Stimulated activated CD4-positive, alpha-beta T cell treated with anti-CD3 and anti-CD28 coated beads, Interleukin-4, amount 100 ng/mL, for 48 hours (primary cell): ENCODE data around the gene RGS5.

Source experiments
- DNase-seq, 2 donors: peaks; one replicate each; pipeline ENCODE4 v3.0.0-alpha.2; 2020; ENCODE audit warnings: low read depth in 2 of 2

RGS5 gene

DNA sequence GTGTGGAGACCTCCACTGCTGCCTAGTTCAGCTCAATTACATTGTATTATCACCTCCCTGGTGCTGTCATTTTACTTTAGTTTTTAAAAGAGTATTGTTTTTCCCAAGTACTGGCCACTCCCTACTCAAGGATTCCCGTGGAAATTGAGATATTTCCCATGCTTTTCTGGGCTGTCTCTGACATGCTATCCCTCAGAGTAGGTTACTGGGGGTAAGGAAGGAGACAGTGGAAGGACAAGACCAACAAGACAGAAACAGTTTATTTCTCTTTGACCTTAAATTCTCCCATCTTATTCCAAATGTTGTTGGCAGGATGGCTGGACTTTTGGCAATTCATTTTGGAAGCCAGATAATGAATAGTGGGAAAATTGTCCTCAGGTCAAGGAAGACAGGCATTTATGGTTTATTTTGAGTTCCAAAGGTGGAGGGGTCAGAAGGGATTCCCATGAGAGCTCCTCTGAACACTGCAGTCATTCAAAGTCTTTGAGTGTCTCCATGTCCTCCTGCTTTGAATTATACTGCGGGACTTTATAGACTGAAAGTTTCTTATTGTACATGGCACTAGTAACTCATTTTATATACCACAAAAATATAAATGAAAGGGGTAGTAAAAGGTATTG is 20.3 kb downstream of the RGS5 start:
- no peak for DNase-seq

DNA sequence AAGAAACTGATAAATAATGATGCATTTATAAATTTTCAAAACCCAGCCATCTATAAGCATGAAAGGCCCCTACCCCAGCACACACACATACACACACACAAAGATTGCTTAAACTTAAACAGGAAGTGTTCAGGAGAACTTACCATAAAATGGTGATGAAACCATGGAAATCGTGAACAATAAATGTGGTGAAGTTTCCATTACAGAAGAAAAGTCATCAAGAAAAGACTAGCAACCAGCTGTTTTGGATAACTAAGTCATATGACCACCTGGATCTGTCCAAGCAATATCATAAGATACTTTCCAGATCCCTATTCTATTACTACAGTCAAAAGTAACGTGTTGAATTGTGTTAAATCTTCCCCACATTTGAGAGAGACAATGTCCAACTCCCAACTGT is 24.1 kb downstream of the RGS5 start:
- no peak for DNase-seq

DNA sequence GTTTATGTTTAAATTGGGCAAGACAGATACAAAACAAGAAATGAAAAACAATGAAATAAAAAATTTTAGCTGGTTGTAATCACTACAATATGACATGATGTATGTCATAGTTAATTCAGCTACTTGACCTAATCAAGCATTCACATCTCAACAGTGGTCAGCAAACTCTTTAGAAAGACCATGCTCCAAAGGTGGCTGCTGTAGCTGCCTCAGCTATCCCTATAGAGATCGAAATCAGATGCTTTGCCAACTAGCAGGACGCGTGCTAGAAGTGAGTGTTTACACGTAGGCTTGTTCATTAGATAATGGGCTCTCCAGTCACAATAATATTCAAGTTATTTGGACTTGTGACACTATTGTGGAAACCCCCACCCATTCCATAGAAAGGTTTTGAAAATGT is 25.9 kb downstream of the RGS5 start:
- no peak for DNase-seq

DNA sequence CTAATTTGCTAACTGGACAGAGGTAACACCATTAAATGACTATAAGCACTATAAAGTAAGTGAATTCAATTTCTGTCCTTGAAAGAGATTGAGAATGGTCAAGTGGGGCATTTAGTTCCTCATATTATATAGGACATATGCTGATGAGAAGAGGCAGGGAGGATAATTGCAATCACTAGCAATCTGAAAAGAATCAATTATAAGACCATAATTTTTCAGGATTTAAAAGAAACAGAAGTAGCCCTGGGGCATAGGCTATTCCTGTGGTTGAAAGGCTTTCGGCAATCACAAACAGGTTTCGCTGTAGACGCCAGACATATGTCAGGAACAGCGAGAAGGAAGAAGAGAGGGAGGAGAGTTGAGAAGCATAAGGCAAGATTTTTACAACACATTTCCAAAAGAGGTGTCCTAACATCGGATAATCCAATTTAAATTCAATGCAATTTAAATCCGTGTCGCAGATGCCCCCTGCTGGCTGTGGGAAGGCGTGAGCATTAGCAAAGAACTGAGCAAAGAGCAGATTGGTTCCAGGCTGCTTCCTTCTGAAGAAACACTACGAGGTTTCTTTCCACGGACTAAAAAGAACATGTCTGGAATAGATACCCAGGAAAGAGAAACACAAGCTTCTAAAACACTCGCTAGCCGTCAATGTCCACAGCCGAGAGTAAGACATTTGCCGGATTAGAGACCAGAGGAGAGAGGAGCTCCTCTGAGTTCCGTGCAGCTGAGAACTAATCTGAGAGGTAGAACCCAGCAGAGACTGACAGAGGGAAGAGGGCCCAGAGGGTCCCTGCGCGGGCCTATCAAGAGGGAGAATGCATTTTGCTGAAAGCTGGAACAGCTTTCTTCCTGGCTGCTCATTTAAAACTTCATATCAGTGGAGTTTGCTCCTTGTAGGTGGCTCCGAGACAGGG is 27.9 kb downstream of the RGS5 start:
- DNase-seq, result peak; percentile 30 to 51

DNA sequence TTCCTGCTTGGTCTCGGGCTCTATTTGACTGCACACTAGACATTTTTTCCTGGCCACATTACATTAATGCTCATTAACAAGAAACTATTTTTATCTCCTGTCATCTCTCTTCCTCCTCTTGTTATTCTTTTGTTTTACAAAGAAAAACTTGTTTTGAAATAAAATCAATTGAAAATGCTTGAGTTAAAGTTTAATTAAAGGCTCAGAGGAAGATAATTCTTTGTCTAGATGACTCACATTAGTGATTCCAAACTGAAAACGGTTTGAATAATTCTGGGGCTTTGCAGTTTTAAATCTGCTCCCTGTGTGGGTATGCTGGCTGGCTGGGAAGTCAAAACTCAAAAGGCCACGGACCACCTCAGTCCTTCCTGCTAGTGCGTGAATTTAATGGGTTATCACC is 29.6 kb downstream of the RGS5 start:
- DNase-seq, result no peak

DNA sequence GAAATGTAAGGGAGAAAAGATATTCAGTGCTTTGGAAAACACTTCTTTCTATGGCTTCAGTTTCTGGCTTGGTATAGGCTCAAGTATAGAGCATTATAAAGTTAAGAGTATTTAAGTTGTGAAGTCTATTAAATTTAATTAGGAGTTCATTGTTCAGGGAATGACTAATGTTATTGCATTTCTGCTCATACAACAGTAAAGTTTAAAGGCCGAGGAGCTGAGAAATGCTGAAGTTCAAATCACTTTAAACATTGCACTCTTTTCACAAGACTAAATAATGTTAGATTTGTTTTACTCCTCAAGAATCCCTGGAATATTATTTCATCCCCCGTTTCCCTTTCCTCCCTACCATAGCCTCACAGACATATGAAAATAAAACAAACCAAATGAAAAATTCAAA is 30.1 kb downstream of the RGS5 start:
- no peak for DNase-seq

DNA sequence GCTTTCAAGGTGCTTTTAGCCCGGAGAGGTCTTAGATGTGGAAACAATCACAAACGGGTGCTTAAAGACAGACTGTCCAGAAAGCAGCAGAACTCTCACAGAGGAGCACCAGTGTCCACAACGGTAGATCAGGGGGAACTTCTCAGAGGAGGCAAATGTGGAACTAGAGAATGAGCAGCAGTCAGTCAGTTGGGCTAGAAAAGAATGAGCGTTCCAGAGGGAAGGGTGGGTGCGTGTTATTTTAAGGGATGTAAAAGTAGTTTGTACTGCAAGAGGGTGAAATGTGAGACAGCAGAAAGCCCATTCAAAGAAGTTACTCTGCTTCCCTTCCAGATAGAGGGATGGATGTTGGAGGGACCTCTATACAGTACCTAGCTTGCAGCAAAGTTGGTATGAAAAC is 30.9 kb downstream of the RGS5 start:
- no peak for DNase-seq

DNA sequence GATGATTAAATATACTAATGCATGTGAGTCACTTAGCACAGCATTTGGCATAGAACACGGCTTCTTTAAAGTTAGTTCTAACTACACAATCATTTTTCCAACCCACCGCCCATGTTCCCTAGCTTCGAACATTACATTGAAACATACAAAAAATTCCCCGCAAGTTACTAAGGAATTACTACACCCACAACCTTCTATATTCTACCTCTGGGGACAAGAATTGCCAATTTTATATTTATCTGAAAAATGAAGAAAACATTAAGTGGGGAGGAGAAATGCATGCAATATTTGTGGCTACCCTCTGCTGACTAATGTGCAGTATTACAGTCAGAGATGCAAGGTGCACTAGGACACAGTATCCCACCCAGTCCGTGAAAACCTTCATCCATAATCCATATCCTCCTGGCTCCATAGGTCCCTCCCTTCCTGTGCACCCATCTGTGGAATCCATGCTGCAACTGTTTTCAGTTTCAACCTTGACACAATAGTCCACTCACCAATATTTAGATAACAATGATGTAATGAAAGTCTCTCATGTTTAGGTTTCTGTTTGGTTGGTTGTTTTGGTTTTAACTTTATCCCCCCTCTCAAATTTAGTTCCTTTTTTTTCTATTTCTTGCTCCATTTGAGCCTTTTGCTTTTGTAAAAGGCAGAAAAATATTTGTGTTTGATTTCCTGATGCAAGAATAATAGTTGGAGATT is 31.6 kb downstream of the RGS5 start:
- DNase-seq, result no peak

DNA sequence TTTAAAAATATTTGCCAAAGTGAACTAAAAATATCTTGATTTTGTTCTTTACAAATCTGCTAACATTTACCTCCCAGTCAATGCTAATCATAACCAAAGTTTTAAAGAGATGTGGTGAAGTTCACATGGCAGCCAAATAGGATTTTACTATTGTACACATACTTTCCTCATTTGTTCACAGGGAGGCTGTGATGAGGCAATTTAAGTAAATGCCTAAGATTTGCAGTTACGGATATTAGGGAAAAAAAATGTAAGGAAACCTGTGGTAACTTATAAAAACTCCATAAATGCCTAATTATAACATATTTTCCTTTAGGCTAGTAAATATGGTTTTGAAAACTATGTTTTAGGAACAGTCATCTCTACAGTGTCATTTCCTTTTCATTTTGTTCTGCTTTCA is 32.4 kb downstream of the RGS5 start:
- DNase-seq, result no peak

DNA sequence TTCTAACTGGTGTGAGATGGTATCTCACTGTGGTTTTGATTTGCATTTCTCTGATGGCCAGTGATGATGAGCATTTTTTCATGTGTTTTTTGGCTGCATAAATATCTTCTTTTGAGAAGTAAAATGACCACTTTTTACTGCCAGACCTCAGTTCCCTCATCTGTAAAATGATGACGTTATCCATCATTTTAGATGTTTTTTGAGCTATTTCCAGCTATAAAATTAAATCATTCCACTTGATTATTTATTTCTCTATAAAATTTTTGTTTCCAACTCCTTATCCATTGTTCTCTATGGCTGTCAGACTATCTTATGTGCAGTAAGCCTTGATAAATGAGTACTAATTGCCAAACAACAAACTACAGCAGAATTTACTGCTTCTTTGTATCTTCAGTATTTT is 33.2 kb downstream of the RGS5 start:
- no peak for DNase-seq

DNA sequence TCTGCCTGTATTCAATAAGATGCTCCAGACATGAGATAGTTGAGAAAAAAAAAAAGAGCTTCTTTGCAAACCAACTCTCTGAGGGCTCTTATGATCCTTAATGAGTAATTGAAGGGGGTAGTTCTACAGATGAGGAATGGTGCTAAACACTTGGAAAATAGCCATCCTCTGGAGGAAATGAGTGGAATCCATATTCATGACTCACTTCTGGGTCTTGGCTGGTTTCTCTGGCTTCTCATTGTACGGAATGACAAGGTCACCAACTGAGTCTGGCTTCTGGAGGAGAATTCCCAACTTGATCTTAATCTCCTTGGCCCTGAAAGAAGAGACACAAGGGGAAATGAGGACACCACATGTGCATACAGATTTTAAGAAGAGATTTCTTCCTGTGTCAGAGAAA is 34.7 kb downstream of the RGS5 start:
- DNase-seq, result no peak

DNA sequence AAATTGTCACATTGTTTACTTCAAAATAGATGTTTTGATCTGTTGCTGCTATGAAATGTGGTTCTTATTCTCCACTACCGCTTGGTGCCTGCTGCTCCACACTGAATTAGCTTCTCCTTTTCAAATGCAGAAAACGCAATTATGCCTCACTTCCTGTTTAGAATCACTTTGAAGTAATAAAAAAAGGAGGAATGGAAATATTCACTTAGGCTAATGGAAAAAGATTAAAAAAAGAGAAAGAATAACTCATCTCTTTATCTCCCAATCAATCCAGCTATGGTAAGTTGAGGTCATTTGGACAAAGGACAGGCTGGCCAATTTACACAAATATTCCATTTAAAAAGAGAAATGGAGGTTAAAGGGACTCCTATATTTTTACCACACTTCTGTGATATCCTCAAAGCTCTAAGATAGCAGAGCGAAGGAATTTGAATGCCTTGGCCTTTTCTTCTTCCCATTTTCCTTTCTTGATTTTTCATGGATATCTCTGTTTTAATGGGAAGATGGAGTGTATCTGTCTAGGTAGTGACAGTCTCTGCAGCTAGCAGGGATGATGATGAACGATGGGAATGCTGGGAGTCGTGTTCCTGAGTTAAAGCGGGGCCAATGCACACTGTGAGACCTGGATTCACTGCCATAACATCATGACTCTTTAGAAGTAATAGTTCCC is 35.7 kb downstream of the RGS5 start:
- DNase-seq, result no peak

DNA sequence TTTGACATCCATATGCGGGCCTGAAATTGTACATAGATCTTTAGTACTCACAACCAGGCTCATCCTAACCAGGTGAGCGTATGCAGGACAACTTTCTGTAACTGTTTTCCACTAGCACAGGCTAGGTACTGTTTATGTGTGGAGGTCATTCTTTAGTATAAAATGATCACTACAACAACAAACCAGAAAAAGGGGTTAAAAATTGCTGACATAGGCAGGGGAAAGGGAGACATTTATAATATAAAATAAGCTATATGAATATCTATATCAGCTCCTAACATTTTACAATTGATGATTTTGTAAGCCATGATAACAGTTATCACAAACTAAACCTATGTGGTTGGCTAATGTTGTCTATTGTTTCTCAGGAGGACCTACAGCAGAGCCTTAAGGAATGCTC is 37.6 kb downstream of the RGS5 start:
- DNase-seq, result no peak

DNA sequence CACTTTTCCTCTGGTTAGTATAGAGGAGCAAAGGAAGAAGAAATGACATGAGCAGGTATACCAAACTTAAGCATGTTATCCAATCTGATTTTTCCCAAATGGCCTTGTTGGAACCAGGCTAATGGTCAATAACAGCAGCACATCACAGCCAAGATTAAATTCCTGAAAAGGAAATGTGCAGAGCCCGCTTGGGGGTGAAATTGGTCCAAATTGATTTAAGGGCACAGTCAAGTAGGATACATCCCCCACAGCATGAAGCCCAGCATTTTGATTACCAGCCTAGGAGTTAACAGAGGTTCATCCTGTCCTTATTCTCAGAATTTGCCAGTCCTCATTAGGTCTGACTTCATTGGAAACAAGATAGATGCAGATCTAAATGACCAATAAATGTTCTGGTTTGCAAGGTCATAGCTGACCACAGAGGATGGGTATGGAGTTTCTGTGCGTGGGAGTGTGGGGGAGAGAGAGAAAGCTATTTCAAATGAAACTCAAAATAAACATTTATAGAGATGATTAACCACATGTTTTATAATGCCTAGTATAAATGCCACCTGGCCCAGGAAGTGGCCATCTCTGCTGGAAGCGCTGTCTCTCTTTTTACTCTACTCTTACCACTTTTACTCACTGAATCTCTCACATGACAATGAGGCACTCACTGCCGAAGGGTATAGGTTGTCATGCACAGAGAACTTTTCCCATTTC is 38.7 kb downstream of the RGS5 start:
- DNase-seq, result no peak

DNA sequence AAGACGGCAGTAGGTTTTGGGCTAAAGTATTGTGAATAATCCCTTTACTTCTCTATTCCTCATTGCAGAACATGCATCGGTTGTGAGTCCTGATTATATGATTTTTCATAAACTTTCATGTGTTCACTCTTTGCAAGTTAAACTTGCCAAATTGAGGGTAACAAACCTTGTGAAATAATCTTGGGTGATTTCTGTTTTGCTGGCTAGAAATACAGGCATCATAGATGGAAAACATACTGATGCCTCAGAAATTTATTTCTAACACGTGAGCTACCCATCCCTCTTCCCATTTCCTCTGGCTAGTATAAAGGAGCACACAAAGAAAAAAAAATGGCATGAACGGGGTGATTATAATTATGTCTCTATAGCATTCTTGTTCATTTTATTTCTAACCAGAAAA is 39.6 kb downstream of the RGS5 start:
- DNase-seq, result no peak

DNA sequence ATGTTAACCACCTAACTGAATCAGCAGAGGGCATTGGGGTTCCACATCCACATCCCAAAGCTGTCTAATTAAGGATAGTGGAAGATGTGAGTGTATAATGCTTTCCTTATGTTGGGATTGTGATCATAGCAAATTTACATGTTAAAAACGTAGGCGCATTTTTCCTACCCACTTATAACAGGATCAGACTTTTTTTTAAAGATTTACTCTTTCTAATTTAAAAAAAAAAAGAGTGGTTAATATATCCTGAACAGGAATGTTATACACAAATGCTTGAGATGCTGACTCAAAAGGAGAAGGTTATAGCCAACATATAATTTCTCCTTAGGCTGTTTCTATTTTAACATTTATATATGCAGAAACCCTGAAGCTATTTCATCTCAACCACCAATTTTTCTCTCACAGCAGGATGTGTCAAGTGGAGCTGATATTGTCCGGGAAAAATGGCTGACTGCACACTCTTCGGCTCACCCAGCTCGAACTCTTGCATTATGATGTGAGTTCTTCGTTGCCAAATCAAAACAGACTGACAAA is 40.3 kb downstream of the RGS5 start:
- DNase-seq, result no peak

DNA sequence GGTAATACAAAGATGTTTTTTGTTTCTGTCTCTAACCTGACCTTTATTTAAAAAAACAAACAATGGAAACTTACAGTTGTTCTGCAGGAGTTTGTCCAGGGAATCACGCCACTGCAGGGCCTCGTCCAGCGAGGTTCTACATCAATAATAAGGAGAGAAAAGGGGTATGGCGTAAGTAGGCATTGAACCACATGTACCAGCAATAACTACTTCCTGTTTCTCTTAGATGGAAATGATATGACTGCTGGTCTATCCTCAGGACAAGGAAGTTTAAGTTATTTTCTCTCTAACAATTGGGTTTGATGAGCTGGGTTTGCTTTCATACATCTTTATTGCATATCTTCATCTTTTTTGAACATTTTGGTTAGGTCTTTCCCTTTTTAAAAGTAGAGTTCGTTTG is 40.9 kb downstream of the RGS5 start:
- DNase-seq, result no peak

DNA sequence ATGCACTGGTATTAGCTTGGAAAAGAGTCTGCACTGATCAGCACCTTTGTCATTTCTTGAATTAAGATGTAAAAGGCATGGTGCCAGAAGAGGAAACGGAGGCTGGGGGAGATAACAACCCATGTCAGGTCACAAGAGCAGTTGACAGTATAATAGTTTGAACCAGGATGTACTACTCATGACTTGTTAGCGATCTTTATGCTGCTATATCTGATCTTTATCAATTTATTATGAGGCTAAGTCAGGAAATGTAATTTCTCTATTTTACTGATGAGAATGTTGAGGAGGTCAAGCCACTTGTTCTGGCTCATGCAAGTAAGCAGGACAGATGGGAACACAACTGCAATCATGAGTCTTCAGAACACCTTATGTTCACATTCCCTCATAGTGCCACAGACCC is 41.4 kb downstream of the RGS5 start:
- DNase-seq, result no peak

DNA sequence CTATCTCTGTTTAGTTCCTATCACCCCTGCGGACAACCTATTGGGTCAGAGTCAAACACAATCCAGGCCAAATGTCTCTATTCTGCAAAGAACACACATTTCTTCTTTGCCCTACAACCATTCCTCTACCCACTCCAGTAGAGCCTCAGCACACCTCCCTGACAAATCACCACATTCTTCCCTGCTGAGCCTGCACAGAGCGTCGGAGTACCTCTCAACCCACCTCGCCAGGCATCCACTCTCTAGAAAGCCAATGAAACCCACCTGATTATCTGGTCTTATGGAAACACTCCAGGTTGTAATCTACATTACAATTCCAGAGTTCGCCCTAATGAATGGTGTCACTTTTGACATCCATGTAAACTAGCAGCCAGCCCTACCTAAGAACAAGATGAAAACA is 47.1 kb downstream of the RGS5 start:
- no peak for DNase-seq

DNA sequence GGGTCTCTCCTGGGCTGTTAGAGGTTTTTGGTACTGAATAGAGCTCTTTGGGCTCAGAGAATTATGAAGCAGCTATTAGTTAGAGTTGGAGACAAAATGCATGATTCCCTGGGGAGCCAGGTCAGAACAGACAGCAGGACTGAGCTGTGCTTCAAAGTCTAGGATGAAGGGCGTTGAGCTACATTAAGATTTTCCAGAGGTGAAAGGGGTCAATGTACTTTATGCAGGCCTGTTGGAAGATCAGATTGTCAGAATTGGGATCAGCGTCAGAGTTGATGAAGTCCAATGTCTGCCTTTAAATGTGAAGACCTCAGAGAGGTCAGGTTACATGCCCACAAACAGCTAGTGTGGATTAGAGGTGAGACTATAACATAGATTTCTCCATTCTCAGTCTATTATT is 53.8 kb downstream of the RGS5 start:
- DNase-seq, result no peak

DNA sequence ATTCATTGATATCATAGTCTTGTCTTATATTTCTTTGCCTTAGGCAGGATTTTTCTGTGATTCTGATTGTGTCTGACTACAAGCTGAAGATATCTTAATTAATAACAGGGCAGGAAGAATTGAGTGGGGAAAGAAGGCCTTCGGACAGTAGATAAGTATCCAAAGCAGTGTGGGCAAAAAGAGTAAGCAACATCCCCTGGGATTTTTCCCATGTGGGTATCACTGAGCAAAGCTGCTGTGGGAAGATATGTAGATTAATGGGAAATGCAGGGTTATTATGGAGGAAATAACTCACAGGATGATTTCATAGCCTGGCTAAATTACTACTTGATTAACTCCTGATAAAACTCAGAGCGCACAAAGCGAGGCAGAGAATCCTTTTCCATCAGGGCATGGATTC is 55.7 kb downstream of the RGS5 start:
- DNase-seq, result no peak

DNA sequence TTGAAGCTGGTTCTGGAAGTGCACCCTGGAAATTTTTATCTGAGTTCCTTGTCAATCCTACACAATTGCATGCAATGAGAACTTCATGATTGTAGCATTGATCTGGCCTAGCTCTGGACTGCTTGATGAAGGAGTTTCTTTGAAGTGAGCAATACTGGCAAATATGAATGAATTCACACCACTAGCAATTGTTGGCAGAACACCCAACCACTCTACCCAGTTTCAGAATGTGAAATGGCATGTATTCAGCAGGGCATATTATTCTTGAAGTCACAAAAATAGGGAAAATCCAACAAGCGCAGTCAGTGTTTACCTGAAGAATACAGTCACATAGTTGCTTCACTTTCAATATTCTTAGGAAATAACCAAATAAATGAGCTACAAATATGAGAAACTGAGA is 57.3 kb downstream of the RGS5 start:
- no peak for DNase-seq
